Right cardiac atrium (tissue), 5 donors: ENCODE data around the gene SPTAN1. TPM values are rescaled to one million over a fixed set of nuclear protein-coding genes. Genes with fewer than 3 reads are reported as not detected.

Source experiments
- ATAC-seq, 2 donors: fragments of 200-7000 bp; cut with Tn5 transposase; one replicate each; pipeline versions ENCODE4 v1.8.0 to v1.9.1; 2020; ENCODE audit warnings: moderate library complexity in 2 of 2, mild to moderate bottlenecking in 1 of 2
- DNase-seq, 3 donors: peaks; one replicate each; pipeline ENCODE4 v3.0.0-alpha.2; 2020
- H3K27ac ChIP-seq: one replicate; pipeline ENCODE4 v1.5.1; 2013; ENCODE audit warnings: mild to moderate bottlenecking, low read length, control low read depth, moderate library complexity
- H3K27me3 ChIP-seq: one replicate; pipeline ENCODE4 v1.6.1; 2013; ENCODE audit not compliant: control insufficient read depth, insufficient read depth
- H3K4me1 ChIP-seq: one replicate; pipeline ENCODE4 v1.6.1; 2013; ENCODE audit warnings: low read length; ENCODE audit not compliant: control insufficient read depth, insufficient read depth
- H3K4me3 ChIP-seq: one replicate; pipeline ENCODE4 v1.5.1; 2013; ENCODE audit warnings: low read length, control low read depth
- H3K9me3 ChIP-seq: one replicate; pipeline ENCODE4 v1.6.1; 2013; ENCODE audit warnings: low read length; ENCODE audit not compliant: control insufficient read depth
- WGBS: extraction: QIAGEN DNeasy Blood & Tissue Kit; methylation state at CpG from one replicate; pipeline ENCODE4 v1.1.7; 2013; 5-methylcytosine and 5-hydroxymethylcytosine counted together
- intact Hi-C, 4 donors: fragments of 100-400 bp; cut with DNase I; formaldehyde crosslinking; loops; one replicate each; pipeline versions ENCODE4 v1.11.0 to v1.14.0; 2022 to 2023
- polyA plus RNA-seq: library from polyadenylated mRNA; stranded (reverse); fragments of 200-250 nt; gene quantifications from one replicate; pipeline ENCODE4 v1.2.3, GENCODE V29; 2013
- total RNA-seq, 4 donors: library from RNA; stranded (reverse); fragmentation: NEBNext Ultra II Directional; extraction: Animal tissue kit (Norgen Biotek cat#: 25700); gene quantifications; one replicate each; pipeline ENCODE4 v1.2.1, GENCODE V29; 2021
- donor health status: healthy with polysubstance abuse.
- donor health status: DM: no; HTN: yes; CAD: no.
- donor health status: DM: no; HTN: no; CAD: no.
- donor health status: DM: no; HTN: yes; CAD: no; lungs with severe emphysema.
- donor health status: DM: yes; HTN: yes; CAD: no.

Gene SPTAN1
- total and polyA plus RNA-seq, 5 donors, result 154 to 312 (median 272) TPM

- Histone ChIP-seq H3K27me3 (no peaks in the 10 kb centered on the region), H3K27ac (peak overlapping the region; percentile 6), H3K9me3 (no peaks in the 10 kb centered on the region), H3K4me1 (peaks cover 12% of the 10 kb centered on the region), H3K4me3 (peak overlapping the region; percentile 88)
- ATAC-seq, result no peak
- DNase-seq, result no peak
- intact Hi-C loops, result no loop called here
- 10% methylated on average over 6 of the region's 6 CpGs for WGBS
These were observed 1.3 kb downstream of the SPTAN1 start for GRCh38 chr9:128553728-128554127.

DNA sequence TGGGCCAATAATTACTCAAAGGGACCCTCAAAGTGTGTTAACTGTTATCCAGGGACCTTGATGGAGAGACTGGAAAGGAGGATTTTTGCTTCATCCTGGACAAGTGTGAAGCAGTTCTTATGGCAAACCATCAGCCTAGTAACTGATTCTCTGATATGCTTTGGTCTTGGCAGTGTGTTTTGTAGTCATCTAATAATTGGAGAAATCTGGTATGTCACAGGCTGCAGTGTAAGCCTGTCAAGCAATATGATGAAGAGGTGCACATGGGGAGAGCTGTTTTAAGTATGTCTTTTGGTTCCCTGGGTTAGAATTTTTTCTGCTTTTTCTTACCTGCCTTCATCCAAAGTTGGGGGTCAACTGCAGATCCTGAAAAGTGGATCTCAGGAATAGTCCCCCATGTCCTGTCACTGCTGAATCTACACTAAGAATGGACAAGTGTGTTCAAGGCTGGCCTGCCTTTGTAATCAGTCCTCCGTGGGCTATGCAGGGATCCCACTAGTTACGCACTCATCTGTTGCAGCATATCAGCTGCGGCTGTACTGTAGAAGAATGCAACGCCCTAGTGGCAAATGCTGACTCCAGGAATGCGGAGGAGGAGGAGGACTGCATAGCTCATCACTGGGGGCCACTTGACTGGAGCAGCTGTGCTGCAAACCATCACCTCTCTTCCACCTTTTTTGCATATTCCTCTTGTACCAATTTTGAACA is 1.9 kb downstream of the SPTAN1 start:
- intact Hi-C loops, result no loop called here

GRCh38 chr9:128555180-128555721 is 2.9 kb downstream of the SPTAN1 start:
- Histone ChIP-seq H3K4me3 (peak overlapping the region; percentile 88), H3K9me3 (no peaks in the 10 kb centered on the region), H3K27ac (peak overlapping the region; percentile 84), H3K4me1 (peaks cover 15% of the 10 kb centered on the region), H3K27me3 (no peaks in the 10 kb centered on the region)
- WGBS, result 17% methylated on average over 9 of the region's 9 CpGs
- intact Hi-C loops, result no loop called here
- DNase-seq, result no peak
- ATAC-seq, result no peak

More for the DNA sequence above, 1.9 kb downstream of the SPTAN1 start:
- ATAC-seq (peak; percentile 30 to 36), DNase-seq (peak; percentile 61 to 76 (median 66))
- WGBS, result 7% methylated on average over 5 of the region's 5 CpGs
- Histone ChIP-seq H3K27me3 (no peaks in the 10 kb centered on the region), H3K4me3 (peak overlapping the region; percentile 88), H3K4me1 (peaks cover 14% of the 10 kb centered on the region), H3K9me3 (no peaks in the 10 kb centered on the region), H3K27ac (peak overlapping the region; percentile 84)

- no peak for ATAC-seq
- H3K27ac ChIP-seq, result no peak overlapping the region
- H3K4me1 ChIP-seq, result peaks cover 12% of the 10 kb centered on the region
- 83% methylated on average over 2 of the region's 2 CpGs for WGBS
- no peaks in the 10 kb centered on the region for H3K27me3 ChIP-seq
- H3K9me3 ChIP-seq, result no peaks in the 10 kb centered on the region
- no peak overlapping the region for H3K4me3 ChIP-seq
- intact Hi-C loops, result no loop called here
- DNase-seq, result no peak
These were observed 3.9 kb downstream of the SPTAN1 start for GRCh38 chr9:128556276-128556675.

- no peak overlapping the region for H3K27ac ChIP-seq
- H3K9me3 ChIP-seq, result no peaks in the 10 kb centered on the region
- DNase-seq (no peak), ATAC-seq (no peak)
- intact Hi-C loops, result no loop called here
- peaks cover 11% of the 10 kb centered on the region for H3K4me1 ChIP-seq
- WGBS, result 62% methylated on average over 5 of the region's 5 CpGs
- H3K27me3 ChIP-seq, result no peaks in the 10 kb centered on the region
- no peak overlapping the region for H3K4me3 ChIP-seq
These were observed 4.7 kb downstream of the SPTAN1 start for GRCh38 chr9:128556926-128557634.

- intact Hi-C loops, result no loop called here
- ATAC-seq (peak; percentile 92 to 95), DNase-seq (peak; percentile 88 to 93 (median 92))
- Histone ChIP-seq H3K4me1 (peaks cover 11% of the 10 kb centered on the region), H3K27ac (peak overlapping the region; percentile 73), H3K9me3 (no peaks in the 10 kb centered on the region), H3K27me3 (no peaks in the 10 kb centered on the region), H3K4me3 (no peak overlapping the region)
- WGBS, result 3% methylated on average over 12 of the region's 12 CpGs
These were observed 6.3 kb downstream of the SPTAN1 start for GRCh38 chr9:128558431-128559310.

- ATAC-seq, result peak; percentile 20 to 54
- DNase-seq, result no peak
- 63% methylated on average over 4 of the region's 4 CpGs for WGBS
- Histone ChIP-seq H3K27me3 (no peaks in the 10 kb centered on the region), H3K27ac (peak overlapping the region; percentile 93), H3K4me3 (no peak overlapping the region), H3K4me1 (peaks cover 4% of the 10 kb centered on the region), H3K9me3 (no peaks in the 10 kb centered on the region)
- intact Hi-C loops, result loop anchor here in 1 of 4 donors (10.0 kb wide), 1 partner anchor 131 kb away; no protein-coding TSS in a partner anchor
These were observed 13.2 kb downstream of the SPTAN1 start for GRCh38 chr9:128565578-128565977.

DNA sequence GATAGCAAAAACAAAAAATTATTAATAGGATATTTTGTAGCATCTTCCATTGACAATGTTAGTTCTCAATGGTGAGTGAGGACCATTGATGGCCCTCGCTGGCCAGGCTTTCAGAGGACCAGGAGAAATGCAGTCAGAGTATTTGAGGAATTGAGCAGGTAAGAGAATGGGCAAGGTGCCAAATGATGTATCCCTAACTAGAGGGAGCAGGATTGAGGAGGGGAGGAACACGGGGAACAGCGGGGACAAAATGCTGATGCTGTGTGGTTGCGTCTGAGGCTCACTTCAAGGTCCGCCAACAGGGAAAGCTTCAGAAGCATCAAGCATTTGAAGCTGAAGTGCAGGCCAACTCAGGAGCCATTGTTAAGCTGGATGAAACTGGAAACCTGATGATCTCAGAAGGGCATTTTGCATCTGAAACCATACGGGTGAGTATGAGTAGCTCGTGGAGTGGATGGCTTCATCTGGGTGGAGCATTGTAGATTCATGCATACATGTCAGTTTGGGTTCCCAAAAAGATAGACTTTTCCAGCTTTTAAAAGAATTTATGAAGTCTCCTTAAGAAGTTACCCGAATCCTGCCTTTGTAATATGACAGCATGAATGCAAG is 16.2 kb downstream of the SPTAN1 start:
- ATAC-seq (no peak), DNase-seq (no peak)
- H3K9me3 ChIP-seq, result no peaks in the 10 kb centered on the region
- H3K27me3 ChIP-seq, result no peaks in the 10 kb centered on the region
- no peak overlapping the region for H3K27ac ChIP-seq
- intact Hi-C loops, result loop anchor here in 1 of 4 donors (10.0 kb wide), 1 partner anchor 134 kb away; no protein-coding TSS in a partner anchor
- WGBS, result 72% methylated on average over 8 of the region's 8 CpGs
- peaks cover 4% of the 10 kb centered on the region for H3K4me1 ChIP-seq
- H3K4me3 ChIP-seq, result no peak overlapping the region

GRCh38 chr9:128575469-128575868 is 23.1 kb downstream of the SPTAN1 start:
- intact Hi-C loops, result loop anchor here in 1 of 4 donors (5.0 kb wide), 1 partner anchor 42 kb away; no protein-coding TSS in a partner anchor
- H3K27me3 ChIP-seq, result no peaks in the 10 kb centered on the region
- ATAC-seq, result peak; percentile 85 to 95
- H3K4me1 ChIP-seq, result no peaks in the 10 kb centered on the region
- DNase-seq, result peak in 1 of 3 donors; percentile 45
- 46% methylated on average over 4 of the region's 4 CpGs for WGBS
- no peak overlapping the region for H3K27ac ChIP-seq
- no peaks in the 10 kb centered on the region for H3K9me3 ChIP-seq
- H3K4me3 ChIP-seq, result no peak overlapping the region

- Histone ChIP-seq H3K4me3 (no peak overlapping the region), H3K9me3 (no peaks in the 10 kb centered on the region), H3K4me1 (no peaks in the 10 kb centered on the region), H3K27ac (no peak overlapping the region), H3K27me3 (no peaks in the 10 kb centered on the region)
- WGBS, result 82% methylated on average over 2 of the region's 2 CpGs
- ATAC-seq (no peak), DNase-seq (no peak)
- intact Hi-C loops, result loop anchor here in 1 of 4 donors (5.0 kb wide), 1 partner anchor 41 kb away; no protein-coding TSS in a partner anchor
These were observed 23.5 kb downstream of the SPTAN1 start for GRCh38 chr9:128575916-128576315.
